HG03159 (cell line): Measurements from ENCODE around the gene AGO1.

ENCODE experiments used
- ATAC-seq: cut with Tn5 transposase; IDR thresholded peaks from one replicate; pipeline ENCODE4 v1.9.1; 2021; ENCODE audit warnings: mild to moderate bottlenecking, moderate library complexity; ENCODE audit not compliant: unreplicated experiment

Gene AGO1

GRCh38 chr1:35902671-35903070, 19.7 kb downstream of the AGO1 start:
- no peak for ATAC-seq

- ATAC-seq: no peak
These were observed 31.7 kb downstream of the AGO1 start for GRCh38 chr1:35914717-35915116.

- no peak for ATAC-seq
These were observed 32.7 kb downstream of the AGO1 start for GRCh38 chr1:35915693-35916092.

GRCh38 chr1:35923791-35924221, 40.8 kb downstream of the AGO1 start:
- ATAC-seq: no peak

GRCh38 chr1:35924838-35925237, 41.8 kb downstream of the AGO1 start:
- ATAC-seq: no peak

- no peak for ATAC-seq
These were observed 42.7 kb downstream of the AGO1 start for GRCh38 chr1:35925741-35926140.

GRCh38 chr1:35927472-35927871, 44.5 kb downstream of the AGO1 start:
- ATAC-seq: no peak

GRCh38 chr1:35929730-35930592, 47.0 kb downstream of the AGO1 start:
- no peak for ATAC-seq

GRCh38 chr1:35930593-35931445, 47.8 kb downstream of the AGO1 start, which contains the start of gene AGO3:
AGO3 (plus strand) TSS chr1:35931105; CDS start chr1:35931427, 322 bp downstream.
- ATAC-seq: peak; percentile 83

- ATAC-seq: peak; percentile 2
These were observed 48.6 kb downstream of the AGO1 start for GRCh38 chr1:35931446-35932157.

- ATAC-seq: no peak
These were observed 49.2 kb downstream of the AGO1 start for GRCh38 chr1:35932158-35932636.

- ATAC-seq: no peak
These were observed 49.9 kb downstream of the AGO1 start for GRCh38 chr1:35932941-35933340.

GRCh38 chr1:35935442-35936388, 52.7 kb downstream of the AGO1 start:
- no peak for ATAC-seq

GRCh38 chr1:35936838-35937237, 53.8 kb downstream of the AGO1 start:
- no peak for ATAC-seq

- no peak for ATAC-seq
These were observed 56.5 kb downstream of the AGO1 start for GRCh38 chr1:35939484-35939883.

GRCh38 chr1:35945327-35945726, 62.3 kb downstream of the AGO1 start:
- ATAC-seq: no peak

GRCh38 chr1:35947547-35947946, 64.5 kb downstream of the AGO1 start:
- no peak for ATAC-seq

GRCh38 chr1:35958558-35958957, 75.5 kb downstream of the AGO1 start:
- no peak for ATAC-seq

- no peak for ATAC-seq
These were observed 76.3 kb downstream of the AGO1 start for GRCh38 chr1:35959304-35959703.

GRCh38 chr1:35962952-35963351, 79.9 kb downstream of the AGO1 start:
- no peak for ATAC-seq
